Measurements from ENCODE around the gene CYB5RL.
"Not testable (repeated sequence)": the region's sequence is repeated elsewhere in the genome, so short reads cannot be mapped to it uniquely, and the experiment has no call there.

The CYB5RL gene

DNA sequence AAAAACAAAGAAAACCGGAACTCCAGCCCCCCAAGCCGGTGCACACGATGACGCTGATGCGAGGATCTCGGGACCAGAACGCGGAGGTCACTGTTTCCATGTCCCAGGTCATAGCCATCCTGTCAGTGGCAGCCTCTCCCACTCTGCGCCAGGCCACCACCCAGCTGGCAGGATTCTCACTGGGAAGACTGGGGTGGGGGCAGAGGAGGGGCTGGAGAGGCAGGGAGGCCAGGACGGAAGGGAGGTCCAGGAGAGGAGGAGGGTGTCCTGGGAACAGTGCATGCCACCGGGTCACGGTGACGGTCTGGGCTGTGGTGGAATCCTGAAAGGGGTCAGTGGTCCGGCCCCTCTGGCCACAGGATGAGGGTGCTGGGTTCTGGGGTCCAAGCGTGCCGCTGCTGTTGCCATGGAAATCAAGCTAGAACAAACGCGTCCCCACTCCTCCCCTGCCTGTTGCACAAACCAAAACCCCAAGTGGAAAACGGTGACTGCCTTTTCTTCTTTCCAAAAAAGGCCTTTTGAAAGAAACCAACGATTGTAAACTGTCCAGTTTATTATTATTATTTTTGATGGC, 26.2 kb upstream of the CYB5RL start:
- DNase-seq (ENCODE audit: low spot score) = no peak

DNA sequence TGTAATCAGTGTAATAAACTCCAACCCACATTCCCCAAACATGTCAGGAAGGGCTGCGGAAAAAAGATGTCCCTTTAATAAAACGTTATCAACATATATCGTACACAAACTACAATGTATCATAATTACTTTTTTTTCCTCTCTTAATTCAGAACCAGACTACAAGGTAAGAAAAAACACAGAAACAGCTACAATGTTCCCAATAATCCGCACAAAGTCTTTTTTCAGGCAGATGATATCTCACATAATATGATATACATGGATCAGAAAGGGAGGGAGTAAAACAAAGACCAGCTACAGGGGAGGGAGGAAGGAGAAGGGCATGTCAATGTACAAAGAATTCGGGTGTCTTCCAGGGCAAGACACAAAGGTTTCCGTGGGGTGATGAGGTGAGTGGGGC, 25.5 kb upstream of the CYB5RL start:
- DNase-seq (ENCODE audit: low spot score) = no peak

DNA sequence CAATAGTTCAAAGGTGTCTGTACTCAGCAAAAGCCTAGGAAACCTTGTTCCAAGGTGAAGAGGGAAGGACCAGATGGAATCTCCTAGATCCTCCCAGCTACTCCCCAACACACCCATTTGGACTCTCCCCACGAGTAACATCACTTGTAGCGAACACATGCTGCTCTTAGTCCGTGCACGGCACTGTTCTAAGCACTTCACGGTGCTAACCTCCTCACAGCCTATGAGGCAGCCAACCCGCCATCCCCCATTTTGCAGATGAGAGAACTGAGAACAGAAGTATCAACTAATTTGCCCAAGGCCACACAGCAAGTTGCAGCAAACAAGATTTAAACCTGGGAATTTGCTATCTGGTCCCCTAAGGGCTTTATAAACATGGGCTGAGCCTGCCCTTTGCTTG, 24.4 kb upstream of the CYB5RL start:
- DNase-seq (ENCODE audit: low spot score) = no peak

DNA sequence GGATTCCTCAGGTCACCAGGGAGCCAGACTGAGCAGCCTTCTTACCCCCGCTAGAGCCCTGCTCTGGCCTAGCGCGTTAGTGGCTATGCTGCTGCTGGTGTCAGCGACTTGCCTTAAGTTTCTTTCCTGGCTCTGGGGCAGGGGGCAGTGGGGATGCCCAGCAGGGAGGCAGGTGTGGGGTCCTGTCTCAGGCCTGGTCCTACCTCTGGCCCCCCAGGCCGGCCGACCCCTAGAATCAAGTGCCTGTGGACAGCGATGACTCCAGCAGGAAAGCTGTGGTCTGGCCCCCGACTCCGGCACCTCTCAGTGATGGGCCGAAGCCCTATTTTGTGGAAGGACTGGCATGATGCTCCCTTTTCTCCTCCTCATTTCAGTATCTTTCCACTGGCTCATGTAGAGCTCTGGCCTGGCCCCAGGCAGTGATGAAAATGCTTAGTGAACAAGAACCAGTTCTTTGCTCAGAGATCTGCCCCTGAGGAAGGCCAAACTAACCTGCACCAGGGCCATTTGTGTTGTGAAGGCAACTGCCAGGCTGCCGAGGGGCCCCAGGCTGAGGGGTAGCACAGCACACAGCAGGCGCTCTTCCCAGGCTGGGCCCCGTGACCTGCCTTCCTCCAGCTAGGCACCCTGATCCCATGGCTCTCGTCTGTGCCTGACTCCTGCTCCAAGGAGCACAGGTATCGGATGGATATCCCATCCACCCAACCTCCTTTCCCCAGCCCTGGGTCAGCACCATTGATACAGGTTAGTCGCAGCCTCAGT, 23.8 kb upstream of the CYB5RL start:
- DNase-seq (ENCODE audit: low spot score) = no peak

DNA sequence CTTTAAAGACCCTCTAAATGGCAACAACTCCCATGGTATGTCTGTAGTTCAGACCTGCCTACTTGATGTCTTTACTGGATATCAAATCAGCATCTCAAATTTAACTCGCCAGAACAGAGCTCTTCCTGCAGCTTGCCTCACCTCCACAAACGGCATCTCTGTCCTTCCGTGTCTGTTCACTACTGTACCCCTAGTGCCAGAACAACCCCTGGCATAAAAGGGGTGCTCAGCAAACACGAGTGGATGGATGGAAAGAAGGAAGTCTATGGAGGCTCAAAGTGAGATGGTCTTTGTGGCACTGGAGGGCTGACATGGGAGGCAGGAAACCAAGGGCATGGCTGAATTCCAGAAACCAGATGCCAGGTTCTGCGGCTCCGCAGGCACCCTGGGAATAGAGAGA, 22.9 kb upstream of the CYB5RL start:
- no peak for DNase-seq (ENCODE audit: low spot score)

DNA sequence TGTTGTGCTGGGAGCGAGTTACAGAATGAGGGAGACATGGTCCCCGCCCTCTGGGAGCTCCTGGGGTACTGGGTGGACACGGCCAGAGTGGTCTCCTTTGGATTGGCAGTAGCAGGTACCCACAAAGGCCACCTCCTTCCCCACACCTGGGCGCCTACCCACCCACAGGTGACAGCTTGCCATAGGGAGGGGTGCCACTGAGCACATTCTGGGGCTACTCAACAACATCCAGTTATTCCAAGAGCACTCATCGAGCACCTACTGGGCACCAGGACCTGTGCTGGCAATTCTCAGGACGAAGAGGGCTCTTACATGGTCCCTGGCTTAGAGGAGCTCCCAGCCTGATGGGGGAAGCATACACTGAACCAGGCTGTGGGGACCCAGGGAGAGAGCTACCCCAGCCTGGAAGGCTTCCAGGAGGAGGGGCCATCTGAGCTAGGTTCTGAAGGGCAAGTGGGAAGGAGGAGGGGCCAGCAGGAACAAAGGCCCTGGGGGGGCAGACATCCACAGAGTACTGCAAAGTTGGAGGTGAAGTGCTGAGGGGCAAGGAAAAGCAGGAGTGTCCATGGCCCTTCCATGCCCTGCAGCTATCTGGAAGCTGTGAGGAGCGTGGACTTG, 22.1 kb upstream of the CYB5RL start:
- DNase-seq (ENCODE audit: low spot score) = no peak

DNA sequence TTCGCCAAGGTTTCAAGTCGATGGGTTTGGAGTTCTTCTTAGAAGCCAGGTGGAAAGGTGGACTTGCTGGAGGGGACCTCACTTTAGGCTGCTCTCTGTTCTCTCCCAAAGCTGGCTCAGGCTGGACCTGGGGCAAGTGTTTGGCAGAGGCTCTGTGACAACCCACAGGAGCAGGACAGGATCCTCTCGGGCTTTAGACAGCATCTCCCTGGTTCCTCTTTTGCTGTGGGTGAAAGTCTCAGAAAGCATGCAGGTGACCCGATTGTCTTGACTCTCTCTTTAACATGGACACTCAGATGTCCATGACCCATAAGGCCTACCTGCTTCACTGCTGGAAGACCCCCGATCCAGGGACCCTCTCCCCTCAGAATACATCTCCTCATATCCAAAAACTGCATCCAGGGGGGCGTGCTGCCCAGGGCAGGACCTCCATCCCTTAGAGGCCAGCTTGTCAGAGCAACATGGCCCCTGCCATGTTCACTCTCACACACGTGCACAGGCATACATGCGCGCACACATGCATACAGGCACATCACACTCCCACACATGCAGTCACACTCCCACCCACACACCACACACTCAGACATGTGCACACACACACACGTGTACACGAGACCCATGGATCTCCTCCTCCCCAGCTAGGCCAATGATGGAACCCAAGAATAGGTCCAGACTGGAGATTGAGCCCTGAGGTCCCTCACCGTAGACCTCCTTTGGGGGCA, 21.4 kb upstream of the CYB5RL start:
- DNase-seq (ENCODE audit: low spot score) = no peak

DNA sequence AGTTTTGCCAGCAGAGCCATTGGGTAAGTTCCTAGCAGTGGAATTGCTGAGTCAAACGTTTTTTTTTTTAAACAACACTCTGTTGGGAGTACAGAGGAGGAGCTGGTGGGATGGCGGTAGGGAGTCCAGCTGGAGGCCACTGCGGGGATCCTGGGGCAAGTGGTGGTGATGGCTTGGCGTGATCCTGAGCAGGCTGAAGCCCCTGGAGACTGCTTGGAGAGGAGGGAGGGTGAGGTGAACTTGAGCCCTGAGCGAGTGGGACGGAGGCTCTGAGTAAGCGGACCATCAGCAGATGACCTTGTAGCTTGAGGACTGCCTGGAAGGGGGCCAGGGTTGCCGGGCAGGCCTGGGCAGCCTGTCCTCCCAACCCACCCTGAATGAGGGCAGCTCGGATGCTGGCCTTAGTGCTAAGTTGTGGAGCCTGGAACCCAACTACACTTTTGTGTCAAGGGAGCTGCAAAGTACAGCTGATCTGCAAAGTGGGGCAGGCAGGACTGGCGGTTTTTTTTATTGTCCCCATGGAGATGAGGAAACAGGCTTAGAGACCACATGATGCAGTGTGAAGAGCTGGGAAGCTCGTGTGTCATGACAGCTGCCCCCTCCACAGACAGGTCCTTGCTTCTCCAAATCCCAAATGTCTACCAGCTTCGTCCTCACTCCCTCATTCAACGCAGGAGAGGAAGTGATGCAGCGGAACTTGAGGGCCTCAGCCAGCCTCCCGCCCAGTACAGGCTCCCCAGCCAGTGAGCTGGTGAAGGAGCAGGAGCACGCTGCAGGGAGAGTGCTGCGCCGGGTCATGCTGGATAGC, 20.4 kb upstream of the CYB5RL start:
- peak; percentile 85 for DNase-seq (ENCODE audit: low spot score)

DNA sequence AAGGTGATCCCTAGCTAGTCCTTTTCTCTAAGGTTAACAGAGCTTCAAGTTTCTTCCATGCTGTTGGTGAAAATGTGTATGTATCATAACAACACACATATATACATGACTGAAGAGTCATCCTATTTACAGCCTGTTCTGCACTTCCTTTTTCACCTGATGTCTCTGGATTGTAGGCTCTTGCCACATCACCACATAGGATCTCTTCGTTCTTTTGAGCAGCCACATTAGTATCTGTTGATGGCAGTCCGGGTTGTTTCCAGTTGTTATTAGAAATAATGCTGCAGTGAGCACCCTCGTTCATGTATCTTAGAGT, 19.8 kb upstream of the CYB5RL start:
- no peak for DNase-seq (ENCODE audit: low spot score)

DNA sequence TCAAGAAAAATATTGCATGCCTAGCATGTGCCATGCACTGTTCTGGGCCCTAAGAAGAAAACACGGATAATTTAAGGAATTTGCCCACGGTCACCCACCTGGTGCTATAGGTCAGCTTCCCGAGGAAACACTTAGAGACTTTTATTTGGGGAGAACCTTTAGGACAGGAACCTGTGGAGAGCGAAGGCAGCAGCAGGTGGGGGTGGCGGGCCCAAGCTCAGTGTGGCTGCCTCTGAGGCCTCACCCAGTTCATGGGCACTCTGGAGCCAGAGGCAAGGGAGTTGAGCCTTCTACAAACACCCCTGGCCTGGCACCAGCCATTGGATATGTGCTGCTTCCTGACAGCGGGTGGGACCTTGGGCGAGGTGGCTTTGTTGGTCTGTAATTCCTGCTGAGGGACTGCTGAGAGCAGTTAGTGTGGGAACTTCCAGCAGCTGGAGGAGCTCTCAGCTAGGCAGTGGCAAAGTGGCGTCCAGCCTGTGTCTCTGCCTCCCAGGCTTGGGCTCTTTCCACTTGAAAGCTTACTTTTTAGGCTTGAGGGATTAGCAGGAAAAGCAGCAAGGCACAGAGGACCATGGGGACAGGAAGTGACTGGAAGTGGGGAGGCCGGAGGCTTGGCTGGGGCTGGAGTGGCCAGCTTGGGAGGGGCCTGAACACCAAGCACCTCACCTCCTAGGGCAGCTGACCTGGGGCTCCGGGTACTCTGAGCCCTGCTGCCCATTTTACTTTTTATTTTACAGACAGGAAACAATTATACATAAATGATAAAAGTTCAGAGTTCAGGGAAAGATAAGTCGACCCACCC, 19.3 kb upstream of the CYB5RL start:
- no peak for DNase-seq (ENCODE audit: low spot score)

DNA sequence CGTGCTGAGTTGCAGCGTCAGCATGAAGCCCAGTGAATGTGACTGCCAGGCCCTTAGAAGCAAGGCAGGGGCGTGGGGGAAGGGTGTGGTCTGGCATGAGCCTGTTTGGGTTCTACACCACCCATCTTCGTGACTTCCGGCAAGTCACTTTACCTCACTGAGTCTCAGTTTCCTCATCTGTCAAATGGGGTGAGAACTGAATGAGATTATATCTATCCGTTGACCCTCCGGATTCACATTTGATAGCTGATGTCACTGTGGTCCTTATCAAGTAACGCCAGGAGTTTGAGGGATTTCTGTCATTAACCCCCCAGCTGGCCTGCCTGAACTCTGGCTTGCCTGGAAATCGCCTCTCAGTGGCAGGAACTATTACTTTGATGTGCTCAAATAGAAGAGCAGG, 15.7 kb upstream of the CYB5RL start:
- DNase-seq (ENCODE audit: low spot score) = no peak

DNA sequence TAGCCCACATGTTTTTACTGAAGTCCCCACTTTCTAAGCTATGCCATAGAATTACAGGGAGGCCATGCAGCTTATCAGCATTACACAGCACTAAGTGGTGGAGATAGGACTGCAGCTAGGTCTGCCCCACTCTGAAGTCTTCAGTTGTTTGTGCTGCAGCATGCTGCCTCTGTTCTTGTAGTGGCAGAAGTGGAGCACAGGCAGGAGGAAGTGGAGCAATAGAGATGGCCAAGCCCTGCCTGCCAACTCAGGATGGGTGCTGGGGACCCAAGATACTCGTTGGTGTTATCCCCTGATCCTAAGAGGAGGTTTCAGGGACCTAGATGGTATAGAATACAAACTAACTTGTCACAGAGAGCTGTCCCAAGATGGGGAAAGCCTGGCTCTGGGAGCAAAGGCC, 13.0 kb upstream of the CYB5RL start:
- no peak for DNase-seq (ENCODE audit: low spot score)

DNA sequence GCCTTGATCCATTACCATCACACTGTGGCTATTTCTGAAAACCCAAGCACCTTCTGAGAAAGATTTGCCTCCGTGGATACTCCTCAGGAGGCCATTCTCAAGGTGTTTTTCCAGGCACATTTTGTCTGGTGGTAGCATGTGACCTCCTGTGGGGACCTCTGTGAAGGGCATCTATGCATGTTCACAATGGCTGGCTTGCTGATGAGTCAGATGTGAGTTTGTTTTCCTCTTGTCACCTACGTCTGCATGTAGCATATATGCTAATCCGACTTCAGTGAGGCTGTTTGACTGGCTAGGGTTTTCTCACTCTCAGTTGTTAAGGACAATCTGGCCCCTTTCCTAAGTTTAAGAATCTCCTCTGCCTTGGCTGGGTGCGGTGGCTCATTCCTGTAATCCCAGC, 8.1 kb upstream of the CYB5RL start:
- DNase-seq (ENCODE audit: low spot score) = not testable (repeated sequence)

DNA sequence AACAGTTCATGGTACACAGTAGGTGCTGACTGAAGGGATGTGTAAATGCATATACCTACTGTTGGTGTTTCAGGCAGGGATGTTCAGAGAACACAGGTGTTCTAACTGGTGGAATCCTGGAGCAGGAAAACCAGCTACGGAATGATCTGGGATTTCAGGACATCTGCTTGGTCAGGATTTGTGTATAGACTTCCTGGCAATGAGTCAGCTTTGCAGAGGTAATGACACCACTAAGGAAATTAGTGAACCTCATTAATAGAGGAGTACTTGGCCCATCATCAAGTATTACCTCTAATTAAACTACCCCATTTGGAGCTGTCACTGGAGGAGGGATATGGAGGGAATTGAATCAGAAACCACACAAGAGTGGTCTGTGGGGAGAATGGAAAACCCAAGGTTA, 7.5 kb upstream of the CYB5RL start:
- no peak for DNase-seq (ENCODE audit: low spot score)

DNA sequence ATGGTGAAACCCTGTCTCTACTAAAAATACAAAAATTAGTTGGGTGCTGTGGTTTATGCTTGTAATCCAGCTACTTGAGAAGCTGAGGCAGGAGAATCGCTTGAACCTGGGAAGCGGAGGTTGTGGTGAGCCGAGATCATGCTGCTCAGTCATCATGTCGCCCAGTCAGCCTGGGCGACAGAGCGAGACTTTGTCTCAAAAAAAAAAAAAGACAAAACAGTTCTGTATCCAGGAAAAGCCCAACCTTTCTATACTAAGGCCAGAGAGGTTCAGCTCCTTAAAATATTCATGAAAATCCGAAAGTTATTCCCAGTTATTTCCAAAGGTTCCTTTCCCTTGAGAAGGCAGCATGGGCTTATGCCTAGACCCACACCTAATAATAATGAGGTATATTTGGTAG, 4.4 kb upstream of the CYB5RL start:
- no peak for DNase-seq (ENCODE audit: low spot score)

DNA sequence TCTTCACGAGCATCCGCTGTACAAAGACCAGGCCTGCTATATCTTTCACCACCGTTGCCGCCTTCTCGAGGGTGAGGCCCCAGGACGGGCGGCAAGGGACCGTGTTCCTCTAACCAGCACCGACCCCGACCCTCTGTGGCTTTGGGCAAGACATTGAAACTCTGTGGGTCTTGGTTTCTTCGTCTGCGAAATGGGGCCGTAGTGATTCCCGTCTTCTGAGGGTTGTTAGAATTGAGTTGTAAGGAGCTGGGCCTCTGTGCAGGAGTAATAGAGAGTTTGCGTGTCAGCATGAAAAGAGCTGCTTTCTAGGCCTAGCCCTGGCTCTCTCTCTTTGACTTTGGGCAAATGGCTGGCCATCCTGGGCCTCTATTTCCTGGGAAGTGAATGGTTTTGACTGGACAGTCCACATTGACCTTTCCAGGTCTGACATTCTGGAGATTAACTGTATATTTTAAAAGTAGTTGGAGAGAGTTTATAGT, 728 bp upstream of the CYB5RL start:
- no peak for DNase-seq (ENCODE audit: low spot score)

DNA sequence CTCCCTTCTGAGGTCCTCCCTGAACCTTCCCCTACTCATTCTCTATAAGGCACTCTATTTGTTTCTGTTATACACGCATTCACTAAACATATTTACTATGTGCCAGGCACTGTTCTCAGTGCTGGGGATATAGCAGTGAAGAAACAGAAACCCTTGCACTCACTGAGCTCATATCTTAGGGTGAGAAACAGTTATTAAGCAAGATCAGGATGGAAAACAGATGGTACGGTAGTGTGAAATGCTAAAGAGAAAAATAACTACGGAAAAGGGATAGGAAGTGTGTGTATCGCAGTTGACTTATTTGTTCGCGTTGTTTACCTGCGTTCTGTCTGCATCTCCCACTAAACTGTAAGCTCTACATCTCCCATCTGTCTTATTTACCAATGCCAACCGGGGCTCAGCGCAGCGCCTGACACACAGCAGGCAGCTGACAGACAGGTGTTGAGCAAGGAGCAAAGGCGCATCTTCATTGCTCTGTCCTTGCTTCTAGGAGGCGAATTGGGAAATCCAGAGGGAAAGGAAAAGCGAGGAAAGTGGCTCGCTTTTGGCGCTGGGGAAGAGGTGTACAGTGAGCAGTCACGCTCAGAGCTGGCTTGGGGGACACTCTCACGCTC, 572 bp downstream of the CYB5RL start:
- no peak for DNase-seq (ENCODE audit: low spot score)

DNA sequence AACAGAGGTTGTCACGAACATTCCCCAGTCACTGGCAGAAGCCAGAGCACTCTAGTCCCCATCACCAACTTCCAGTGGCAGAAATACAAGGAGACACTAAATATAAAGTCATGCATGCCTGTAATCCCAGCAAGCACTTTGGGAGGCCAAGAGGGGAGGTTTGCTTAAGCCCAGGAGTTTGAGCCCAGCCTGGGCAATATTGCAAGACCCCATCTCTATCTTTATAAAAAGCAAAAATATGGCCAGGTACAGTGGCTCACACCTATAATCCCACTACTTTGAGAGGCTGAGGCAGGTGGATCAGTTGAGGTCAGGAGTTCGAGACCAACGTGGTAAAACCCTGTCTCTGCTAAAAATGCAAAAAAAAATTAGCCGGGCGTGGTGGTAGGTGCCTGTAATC, 6.4 kb downstream of the CYB5RL start:
- no peak for DNase-seq (ENCODE audit: low spot score)

DNA sequence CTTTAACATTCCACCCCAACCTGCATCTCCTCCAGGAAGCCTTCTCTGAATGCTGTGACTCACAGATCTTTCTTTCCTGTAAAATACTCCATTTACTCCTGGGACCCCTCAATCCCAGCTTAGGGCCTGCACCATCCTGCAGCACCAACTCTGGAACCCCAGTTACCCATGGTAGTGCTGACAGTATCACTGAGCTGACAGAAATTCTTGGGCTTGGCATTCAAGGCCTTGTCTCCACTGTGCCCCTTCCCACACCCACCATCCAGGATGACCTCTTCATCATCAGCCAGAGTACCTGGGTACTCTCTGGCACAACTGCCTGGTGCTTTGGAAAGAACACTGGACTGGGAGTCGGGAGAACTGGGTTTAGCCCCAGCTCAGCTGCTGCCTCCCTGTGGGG, 8.3 kb downstream of the CYB5RL start:
- DNase-seq (ENCODE audit: low spot score) = no peak

DNA sequence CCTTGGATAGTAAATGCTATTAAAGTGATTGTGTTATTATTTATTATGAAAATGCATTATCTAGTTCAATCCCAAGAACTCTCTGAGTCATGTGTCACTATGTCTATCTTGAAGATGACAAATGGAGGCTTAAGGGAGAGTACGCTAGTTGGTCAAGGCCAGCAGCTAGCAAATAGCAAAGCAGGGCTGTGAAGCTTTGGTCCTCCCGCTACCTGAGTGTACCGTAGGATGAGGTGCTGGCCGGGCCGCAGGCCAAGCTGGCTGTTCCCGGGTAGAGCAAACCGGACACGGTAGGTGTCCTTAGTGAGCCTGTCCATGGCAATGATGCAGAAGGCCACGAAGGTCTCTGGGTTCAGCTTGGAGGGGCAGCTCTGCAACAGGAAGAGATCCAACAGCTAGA, 9.3 kb downstream of the CYB5RL start:
- DNase-seq (ENCODE audit: low spot score) = no peak

DNA sequence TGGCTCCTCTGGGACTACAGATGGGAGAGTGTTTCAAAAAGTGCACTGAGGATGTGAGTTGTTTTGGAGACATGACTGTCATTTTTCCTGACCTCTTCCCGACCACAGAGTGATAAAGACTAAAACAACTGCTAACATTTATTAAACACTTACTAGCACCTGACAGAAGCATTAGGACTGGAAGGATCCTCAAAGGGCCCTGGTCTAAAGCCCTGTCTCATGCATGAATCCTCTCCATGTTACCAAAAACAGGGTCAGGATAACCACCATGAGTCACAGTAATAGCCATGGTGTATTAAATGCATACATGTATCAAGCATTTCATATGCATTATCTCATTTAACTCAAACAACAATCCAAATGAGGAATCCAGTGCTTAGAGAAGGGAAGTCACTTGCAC, 11.5 kb downstream of the CYB5RL start:
- no peak for DNase-seq (ENCODE audit: low spot score)

Data from Ammon's horn (tissue), 1 donor.